Right atrium auricular region (tissue), 2 donors: Measurements from ENCODE around the gene NDUFAF8. TPM values are rescaled to one million over a fixed set of nuclear protein-coding genes. Genes with fewer than 3 reads are reported as not detected.

ENCODE experiments used
- DNase-seq: peaks from one replicate; pipeline ENCODE4 v3.0.0-alpha.2; 2019; ENCODE audit warnings: low spot score
- H3K27ac ChIP-seq, 2 donors: fragments of 200-600 bp; sonication (generic); 1 replicate in 1 of 2; 2 replicates in 1 of 2; pipeline ENCODE4 v1.5.1; 2016 to 2019
- H3K27me3 ChIP-seq, 2 donors: fragments of 200-600 bp; sonication (generic); one replicate each; pipeline versions ENCODE4 v1.5.1 to v1.6.0; 2017 to 2019
- H3K36me3 ChIP-seq: fragments of 200-600 bp; sonication (generic); one replicate; pipeline ENCODE4 v1.5.1; 2016
- H3K4me1 ChIP-seq, 2 donors: fragments of 200-600 bp; sonication (generic); one replicate each; pipeline versions ENCODE4 v1.5.1 to v1.6.0; 2017 to 2019
- H3K4me3 ChIP-seq, 2 donors: fragments of 200-600 bp; sonication (generic); 1 replicate in 1 of 2; 2 replicates in 1 of 2; pipeline ENCODE4 v1.5.1; 2017 to 2019; ENCODE audit warnings: mild to moderate bottlenecking in 1 of 2, moderate library complexity in 1 of 2
- H3K9me3 ChIP-seq, 2 donors: fragments of 200-600 bp; sonication (generic); one replicate each; pipeline ENCODE4 v1.5.1; 2019
- CTCF ChIP-seq, 2 donors: fragments of 200-600 bp; sonication (generic); IDR thresholded peaks; one replicate each; pipeline ENCODE4 v1.5.1; 2019; ENCODE audit warnings: antibody characterized with exemption in 2 of 2
- total RNA-seq, 2 donors: library from RNA; depleted of rRNA; stranded (reverse); fragments of >200 nt; gene quantifications; one replicate each; pipeline ENCODE4 v1.1.0, GENCODE V29; 2016

NDUFAF8 gene
- total RNA-seq, 2 donors from 2014 or later, result 53.1 to 53.5 TPM

GRCh38 chr17:81287152-81287551 lies 48.0 kb downstream of the NDUFAF8 start:
- no peak for DNase-seq
- Histone ChIP-seq H3K4me1 (peaks cover 0 to 40% of the 10 kb centered on the region in 2 donors), H3K27ac (no peak overlapping the region), H3K4me3 (no peak overlapping the region), H3K36me3 (peaks cover 28% of the 10 kb centered on the region), H3K9me3 (no peaks in the 10 kb centered on the region), H3K27me3 (no peaks in the 10 kb centered on the region)
- no peak for TF ChIP-seq CTCF (IDR thresholded peaks at IDR 0.05)

- Histone ChIP-seq H3K27ac (no peak overlapping the region), H3K27me3 (no peaks in the 10 kb centered on the region)
Observed at GRCh38 chr17:81287741-81288430, 48.8 kb downstream of the NDUFAF8 start.

GRCh38 chr17:81288715-81289114 lies 49.6 kb downstream of the NDUFAF8 start:
- Histone ChIP-seq H3K4me1 (peaks cover 0 to 54% of the 10 kb centered on the region in 2 donors), H3K36me3 (peaks cover 21% of the 10 kb centered on the region), H3K4me3 (no peak overlapping the region), H3K27ac (no peak overlapping the region), H3K9me3 (no peaks in the 10 kb centered on the region), H3K27me3 (no peaks in the 10 kb centered on the region)
- TF ChIP-seq CTCF (IDR thresholded peaks at IDR 0.05), result no peak
- no peak for DNase-seq

More at GRCh38 chr17:81287741-81288430, 48.8 kb downstream of the NDUFAF8 start:
- no peaks in the 10 kb centered on the region for H3K9me3 ChIP-seq
- no peak overlapping the region for H3K4me3 ChIP-seq
- no peak for TF ChIP-seq CTCF (IDR thresholded peaks at IDR 0.05)
- H3K36me3 ChIP-seq, result peaks cover 25% of the 10 kb centered on the region
- peaks cover 0 to 48% of the 10 kb centered on the region in 2 donors for H3K4me1 ChIP-seq
- no peak for DNase-seq

- Histone ChIP-seq H3K4me3 (no peak overlapping the region), H3K4me1 (peaks cover 0 to 60% of the 10 kb centered on the region in 2 donors), H3K9me3 (no peaks in the 10 kb centered on the region), H3K27ac (no peak overlapping the region), H3K36me3 (peaks cover 21% of the 10 kb centered on the region), H3K27me3 (no peaks in the 10 kb centered on the region)
- no peak for DNase-seq
- no peak for TF ChIP-seq CTCF (IDR thresholded peaks at IDR 0.05)
Observed at GRCh38 chr17:81289627-81290026, 50.5 kb downstream of the NDUFAF8 start.

GRCh38 chr17:81290230-81290629 lies 51.1 kb downstream of the NDUFAF8 start:
- Histone ChIP-seq H3K27me3 (no peaks in the 10 kb centered on the region), H3K36me3 (peaks cover 21% of the 10 kb centered on the region), H3K4me3 (no peak overlapping the region), H3K4me1 (peaks cover 0 to 55% of the 10 kb centered on the region in 2 donors), H3K27ac (no peak overlapping the region), H3K9me3 (no peaks in the 10 kb centered on the region)
- DNase-seq, result no peak
- no peak for TF ChIP-seq CTCF (IDR thresholded peaks at IDR 0.05)

Other genes starting within 250 kb of the NDUFAF8 start
- gene CHMP6, start 247.5 kb upstream of the NDUFAF8 start, total RNA-seq, result 10 to 100 TPM; 12.9 to 17.5 TPM
- gene BAIAP2, start 204.2 kb upstream of the NDUFAF8 start, total RNA-seq, result 10 to 100 TPM; 27.9 to 36.5 TPM
- not detected for gene PVALEF, start 73.8 kb upstream of the NDUFAF8 start, total RNA-seq
- gene AATK, start 73.1 kb upstream of the NDUFAF8 start, total RNA-seq, result 1 to 10 TPM; 5.4 to 6.5 TPM
- 1 to 10 TPM; 5.5 to 6.2 TPM for gene CEP131, start 16.4 kb upstream of the NDUFAF8 start, total RNA-seq
- gene TEPSIN, start 263 bp upstream of the NDUFAF8 start, total RNA-seq, result 10 to 100 TPM; 12.3 to 14.3 TPM
- 10 to 100 TPM; 46.2 to 63.4 TPM for gene SLC38A10, start 56.0 kb downstream of the NDUFAF8 start, total RNA-seq
- gene BAHCC1, start 156.1 kb downstream of the NDUFAF8 start, total RNA-seq, result 10 to 100 TPM in 1 of 2 donors, 1 to 10 TPM in 1; 5.8 to 12.7 TPM